Measurements from ENCODE around the gene GNG4. TPM values are rescaled to one million over a fixed set of nuclear protein-coding genes. Genes with fewer than 3 reads are reported as not detected.

Gene GNG4
- total and polyA plus RNA-seq, 9 of the 15 experiments (the other 6 are each of a cell fraction or from before 2014, with no cell fraction given) = 0.06 to 0.58 (median 0.08) TPM; not detected in 4

- FAIRE-seq = peak; percentile 51
- CTCF ChIA-PET (ENCODE audit: low intra/inter-chr PET ratio) = no interaction called here
- intact Hi-C loops (cut with micrococcal nuclease) (no loop called here), in situ Hi-C loops (cut with MboI) (no loop called here)
- BruUV-seq (replicated peaks) = no TSS peak
- Histone ChIP-seq H3K36me3 (ENCODE audit: control insufficient read depth, insufficient read depth, low read length) (no peaks in the 10 kb centered on the region), H3K9ac (ENCODE audit: insufficient read depth in 1 of 2, low read depth in 2 of 2, low read length in 2 of 2) (peak overlapping the region in 1 of 2 experiments; percentile 67; a peak in 2 of 4 replicates), H3K4me2 (ENCODE audit: insufficient read depth, low read length) (no peak overlapping the region), H3K9me1 (ENCODE audit: control insufficient read depth, insufficient read depth, low read length) (no peaks in the 10 kb centered on the region), H4K20me1 (replicated peaks; ENCODE audit: control insufficient read depth, insufficient read depth, low read length) (0 out of 2 replicates have a peak, but pooled peaks cover 4% of the 10 kb centered on the region), H3K9me3 (replicated peaks; ENCODE audit: control insufficient read depth, insufficient read depth, low read depth, low read length) (no peaks in the 10 kb centered on the region), H3K27me3 (ENCODE audit: control insufficient read depth in 2 of 2, insufficient read depth in 2 of 2, low read length in 2 of 2) (peaks cover 51 to 72% of the 10 kb centered on the region in 2 experiments), H3K4me3 (no peak overlapping the region), H3K27ac (ENCODE audit: extremely low read depth, low read depth, low read length) (no peak overlapping the region), H2AFZ (ENCODE audit: low read depth, low read length) (no peak overlapping the region), H3K79me2 (ENCODE audit: control insufficient read depth, insufficient read depth, low read length) (no peaks in the 10 kb centered on the region), H3K4me1 (replicated peaks in 1 of 2; ENCODE audit: control insufficient read depth in 2 of 2, insufficient read depth in 2 of 2, low read length in 2 of 2) (peaks cover 0 to 5% of the 10 kb centered on the region in 2 experiments; a peak in 2 of 5 replicates)
- WGBS (ENCODE audit: insufficient coverage, low coverage, missing lambda C conversion rate) = 9% methylated on average over 47 of the region's 47 CpGs
- DNase-seq (ENCODE audit: extremely low read depth in 1 of 4, low spot score in 3 of 4) = peak; percentile 32 to 51 (median 34)
- POLR2A ChIA-PET = interaction anchor here (1.0 kb wide), 1 partner anchor 7 kb away, joined by 3 read pairs; no protein-coding TSS in a partner anchor
- ATAC-seq = peak; percentile 55
- TF ChIP-seq ZNF76 (CRISPR knock-in tag; IDR thresholded peaks at IDR 0.05; ENCODE audit: borderline replicate concordance) (no peak), KAT2B (IDR thresholded peaks at IDR 0.05; ENCODE audit: low read depth, low read length) (no peak), NFXL1 (CRISPR knock-in tag; IDR thresholded peaks at IDR 0.05) (no peak), HCFC1 (IDR thresholded peaks at IDR 0.05; ENCODE audit: low read depth, low read length) (no peak), MTA1 (IDR thresholded peaks at IDR 0.05; ENCODE audit: borderline replicate concordance) (no peak), ELF1 (tag; IDR thresholded peaks at IDR 0.05) (0 out of 2 replicates have a peak, but pooled peaks have one; percentile 21), ZNF583 (CRISPR knock-in tag; IDR thresholded peaks at IDR 0.05) (no peak), RAD21 (CRISPR knock-in tag; conservative IDR thresholded peaks at IDR 0.05 in 1 of 2, IDR thresholded peaks at IDR 0.05 in 1 of 2) (no peak), NCOA6 (IDR thresholded peaks at IDR 0.05) (0 out of 2 replicates have a peak, but pooled peaks have one; percentile 15), BRD4 (IDR thresholded peaks at IDR 0.05) (no peak), CTBP1 (IDR thresholded peaks at IDR 0.05; ENCODE audit: borderline replicate concordance) (peak; percentile 19; the same call in 1 of the 2 replicates), EGR1 (conservative IDR thresholded peaks at IDR 0.05) (peak; percentile 63), ATF3 (IDR thresholded peaks at IDR 0.05) (peak; percentile 83), ATF3 (CRISPR knock-in tag; conservative IDR thresholded peaks at IDR 0.05) (no peak), CREM (IDR thresholded peaks at IDR 0.05; ENCODE audit: low read depth) (peak; percentile 45; the same call in 1 of the 2 replicates), HNRNPLL (IDR thresholded peaks at IDR 0.05; ENCODE audit: low read depth, low read length, poor library complexity, severe bottlenecking) (peak; percentile 36), ARID1B (IDR thresholded peaks at IDR 0.05) (peak; percentile 42; the same call in 1 of the 2 replicates), FOXK2 (conservative IDR thresholded peaks at IDR 0.05 in 1 of 2, IDR thresholded peaks at IDR 0.05 in 1 of 2; ENCODE audit: low read depth in 2 of 2) (0 out of 4 replicates have a peak, but pooled peaks of 1 of the 2 experiments have one; percentile 27), ZBTB7A (IDR thresholded peaks at IDR 0.05; ENCODE audit: borderline replicate concordance, control insufficient read depth, low read depth, low read length) (peak; percentile 28; the same call in 1 of the 2 replicates), FOSL1 (tag; conservative IDR thresholded peaks at IDR 0.05) (peak; percentile 71), TCF3 (CRISPR knock-in tag; IDR thresholded peaks at IDR 0.05) (no peak), NFIC (IDR thresholded peaks at IDR 0.05) (peak; percentile 35; the same call in 1 of the 2 replicates)
Measured at GRCh38 chr1:235642011-235642942, 7.3 kb downstream of the GNG4 start.

All from K562 (cell line).